Omental fat pad (tissue), 4 donors: ENCODE data around the gene KLHDC4. TPM values are rescaled to one million over a fixed set of nuclear protein-coding genes. Genes with fewer than 3 reads are reported as not detected.
"Not testable (repeated sequence)": the region's sequence is repeated elsewhere in the genome, so short reads cannot be mapped to it uniquely, and the experiment has no call there.

Source experiments
- ATAC-seq: fragments of 150-250 bp; one replicate; pipeline ENCODE4 v1.9.1; 2016; ENCODE audit warnings: mild to moderate bottlenecking, moderate library complexity; ENCODE audit not compliant: low FRiP score
- DNase-seq: peaks from one replicate; pipeline ENCODE4 v3.0.0-alpha.2; 2019; ENCODE audit warnings: low spot score
- CTCF ChIP-seq, 3 donors: fragments of 450-650 bp; IDR thresholded peaks; one replicate each; pipeline ENCODE4 v1.5.1; 2016 to 2017; ENCODE audit warnings: antibody characterized with exemption in 3 of 3, mild to moderate bottlenecking in 3 of 3, moderate library complexity in 2 of 3
- total RNA-seq, 4 donors: library from RNA; depleted of rRNA; stranded (reverse); fragments of >200 nt; gene quantifications; one replicate each; pipeline ENCODE4 v1.1.0, GENCODE V29; 2016

Gene KLHDC4
- total RNA-seq, 4 donors from 2014 or later, result 21.7 to 53.8 (median 25.5) TPM

GRCh38 chr16:87722590-87723225, 43.1 kb downstream of the KLHDC4 start:
- TF ChIP-seq CTCF (IDR thresholded peaks at IDR 0.05), result no peak
- DNase-seq (no peak), ATAC-seq (no peak)

GRCh38 chr16:87721622-87722585, 43.9 kb downstream of the KLHDC4 start:
- DNase-seq, result no peak
- no peak for ATAC-seq
- TF ChIP-seq CTCF (IDR thresholded peaks at IDR 0.05), result no peak

- TF ChIP-seq CTCF (IDR thresholded peaks at IDR 0.05), result no peak
- ATAC-seq, result no peak
- DNase-seq, result no peak
These were observed 45.3 kb downstream of the KLHDC4 start for GRCh38 chr16:87720446-87720845.

- DNase-seq, ATAC-seq: not testable (repeated sequence)
These were observed 47.0 kb downstream of the KLHDC4 start for GRCh38 chr16:87718831-87719230.

GRCh38 chr16:87715658-87716057, 50.1 kb downstream of the KLHDC4 start:
- no peak for ATAC-seq
- no peak for TF ChIP-seq CTCF (IDR thresholded peaks at IDR 0.05)

GRCh38 chr16:87715231-87715630, 50.6 kb downstream of the KLHDC4 start:
- ATAC-seq, result no peak
- DNase-seq, result no peak
- TF ChIP-seq CTCF (IDR thresholded peaks at IDR 0.05), result no peak

More at GRCh38 chr16:87715658-87716057, 50.1 kb downstream of the KLHDC4 start:
- DNase-seq, result no peak

- DNase-seq, result no peak
- ATAC-seq, result no peak
- TF ChIP-seq CTCF (IDR thresholded peaks at IDR 0.05), result no peak
These were observed 52.1 kb downstream of the KLHDC4 start for GRCh38 chr16:87713451-87714229.
